ENCODE data around the gene NCK1.
A peak's percentile ranks its signal among the peaks of the same experiment; 100 is the strongest.
"Not testable (repeated sequence)": the region's sequence is repeated elsewhere in the genome, so short reads cannot be mapped to it uniquely, and the experiment has no call there.

The NCK1 gene

DNA sequence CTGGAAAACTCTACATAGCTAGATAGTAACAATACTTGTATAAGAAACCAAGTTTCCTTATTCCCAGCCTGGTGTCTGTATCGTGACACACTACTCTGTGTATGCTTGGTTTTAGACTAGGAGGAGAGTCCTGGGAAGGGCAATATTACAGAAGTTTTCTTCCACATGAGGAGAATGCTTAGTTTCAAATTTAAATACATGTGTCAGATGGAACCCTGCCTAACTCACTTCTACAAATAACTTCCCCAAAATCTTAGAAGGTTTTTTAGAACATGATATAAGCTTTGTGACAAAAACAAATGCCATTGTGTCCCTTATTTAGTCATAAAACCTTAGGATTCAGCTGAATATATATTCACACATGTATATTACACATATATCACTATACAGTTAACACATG is 88.6 kb downstream of the NCK1 start:
- no peak for DNase-seq

DNA sequence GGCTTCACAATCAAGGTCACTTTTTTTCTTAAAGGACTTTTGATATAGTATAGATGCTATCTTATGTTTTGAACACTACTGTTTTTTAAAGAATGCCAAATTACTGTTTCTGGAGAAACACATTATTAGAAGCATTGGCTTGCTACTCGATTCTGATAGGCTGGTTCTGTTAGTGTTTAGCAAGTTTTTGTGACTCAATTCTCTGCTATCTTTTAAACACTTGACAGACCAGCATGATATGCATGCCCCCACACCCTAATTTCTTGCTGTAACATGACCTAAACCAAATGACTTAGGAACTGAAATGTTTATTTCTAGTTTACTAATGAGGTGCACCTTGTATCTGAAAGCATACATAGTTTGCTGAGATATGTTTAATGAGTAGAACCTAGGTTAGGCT is 90.3 kb downstream of the NCK1 start:
- DNase-seq, result no peak

DNA sequence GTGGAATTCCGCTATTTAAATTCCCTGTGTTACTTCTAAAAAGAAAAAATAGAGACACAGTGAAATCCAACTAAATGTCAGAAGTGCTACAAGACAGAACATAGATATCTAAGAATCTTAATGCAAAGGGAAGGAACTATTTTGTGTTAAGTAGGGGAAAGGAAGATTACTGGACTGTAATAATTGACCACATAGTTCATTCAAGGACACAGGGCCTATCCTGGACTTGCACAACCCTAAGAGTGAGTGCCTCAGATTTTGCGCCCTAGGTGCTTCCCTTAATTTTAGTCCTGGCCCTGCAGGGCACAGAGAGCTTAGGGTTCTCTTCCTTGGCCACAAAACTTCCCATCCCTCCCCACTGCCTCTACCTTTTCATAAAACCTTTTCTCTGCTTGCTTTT is 92.2 kb downstream of the NCK1 start:
- no peak for DNase-seq

DNA sequence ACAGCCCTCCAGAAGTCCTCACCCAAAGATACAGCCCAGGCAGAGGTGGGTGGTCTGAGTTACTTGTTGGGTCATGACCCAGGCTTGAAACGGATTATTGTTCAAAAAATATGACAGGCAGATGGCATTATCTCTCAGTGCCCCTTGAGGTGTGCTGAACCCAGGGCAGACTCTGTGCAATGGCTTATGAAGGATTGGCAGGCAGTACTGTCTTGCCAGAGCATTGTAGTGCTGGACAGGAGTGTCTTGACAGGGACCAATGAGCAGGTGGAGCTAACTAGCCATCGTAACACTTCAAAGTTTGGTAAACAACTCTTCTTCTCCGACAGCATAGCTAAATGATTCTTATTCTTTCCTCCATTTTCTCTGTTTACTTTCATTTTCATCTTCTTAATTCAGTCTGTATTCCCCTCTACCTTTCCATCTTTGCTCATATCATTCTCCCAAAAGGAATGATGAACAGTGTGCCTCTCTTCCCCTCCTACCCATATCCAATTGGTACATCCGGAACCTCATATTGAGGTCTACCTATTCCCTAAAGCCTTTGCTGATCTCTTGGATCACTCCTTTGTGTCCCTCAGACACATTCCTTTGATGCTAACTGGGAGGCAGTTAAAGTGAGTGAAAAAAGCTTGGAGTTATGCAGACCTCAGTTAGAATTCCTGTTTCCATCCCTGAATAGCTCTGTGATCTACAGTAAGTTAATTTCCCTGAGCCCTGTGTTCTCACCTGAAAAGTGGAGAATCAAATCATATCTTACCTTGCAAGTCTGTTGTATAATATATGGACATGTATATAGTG is 93.2 kb downstream of the NCK1 start:
- no peak for DNase-seq

DNA sequence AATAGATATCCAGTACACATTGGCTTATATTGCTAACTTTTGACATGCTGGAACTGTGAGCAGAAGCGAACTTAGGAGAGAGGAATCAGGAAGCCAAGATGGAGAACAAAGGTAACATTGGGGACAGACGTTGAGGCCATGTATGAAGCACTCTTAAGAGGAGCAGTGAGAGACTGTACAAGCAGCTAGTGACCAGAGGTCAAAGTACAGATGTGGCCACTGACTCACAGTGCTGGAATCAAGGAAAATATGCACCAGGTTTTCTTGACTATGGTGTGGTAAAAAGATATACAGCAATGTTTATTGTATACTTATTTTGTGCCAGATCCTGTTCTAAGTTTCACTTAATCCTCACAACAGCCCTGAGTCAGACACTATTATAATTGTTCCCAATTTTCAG is 93.8 kb downstream of the NCK1 start:
- DNase-seq, result no peak

DNA sequence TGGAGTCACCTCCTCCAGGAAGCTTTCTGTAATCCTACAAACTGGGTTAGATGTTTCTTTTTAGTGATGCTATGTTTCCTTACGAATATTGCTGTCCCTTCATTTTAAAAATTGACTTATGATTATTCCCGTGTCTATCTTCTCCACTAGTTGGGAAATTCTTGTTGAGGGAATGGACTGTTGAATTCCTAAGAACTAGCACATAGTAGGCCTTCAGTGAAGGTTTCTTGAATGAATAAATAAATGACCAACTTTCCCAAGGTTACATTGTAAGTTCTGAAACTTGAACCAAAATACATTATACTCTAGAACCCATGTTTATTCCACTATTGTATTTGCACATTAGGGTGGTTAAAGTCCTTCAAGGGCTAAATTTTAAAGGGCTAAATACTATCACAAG is 95.0 kb downstream of the NCK1 start:
- no peak for DNase-seq

DNA sequence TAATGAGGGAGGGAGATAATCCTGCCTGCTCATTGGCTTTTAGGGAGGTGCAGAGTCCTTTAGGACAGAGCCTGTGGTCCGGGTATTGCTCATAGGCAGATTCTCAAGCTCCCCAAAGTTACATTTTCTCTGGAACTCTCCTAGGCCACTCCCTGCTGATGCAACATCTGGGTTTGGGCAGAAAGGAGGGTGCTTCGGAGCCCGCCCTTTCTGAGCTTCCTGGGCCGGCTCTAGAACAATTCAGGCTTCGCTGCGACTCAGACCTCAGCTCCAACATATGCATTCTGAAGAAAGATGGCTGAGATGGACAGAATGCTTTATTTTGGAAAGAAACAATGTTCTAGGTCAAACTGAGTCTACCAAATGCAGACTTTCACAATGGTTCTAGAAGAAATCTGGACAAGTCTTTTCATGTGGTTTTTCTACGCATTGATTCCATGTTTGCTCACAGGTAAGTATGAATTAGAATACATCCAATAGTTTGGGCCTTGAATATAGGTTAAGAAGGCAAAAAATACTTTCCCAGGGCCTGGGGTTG is 95.8 kb downstream of the NCK1 start, which contains the start of gene IL20RB:
Gene IL20RB (plus strand): TSS at position 233 of the 538 bp plus-strand sequence. CDS start 131 bp downstream, at position 364.
- no peak for DNase-seq

DNA sequence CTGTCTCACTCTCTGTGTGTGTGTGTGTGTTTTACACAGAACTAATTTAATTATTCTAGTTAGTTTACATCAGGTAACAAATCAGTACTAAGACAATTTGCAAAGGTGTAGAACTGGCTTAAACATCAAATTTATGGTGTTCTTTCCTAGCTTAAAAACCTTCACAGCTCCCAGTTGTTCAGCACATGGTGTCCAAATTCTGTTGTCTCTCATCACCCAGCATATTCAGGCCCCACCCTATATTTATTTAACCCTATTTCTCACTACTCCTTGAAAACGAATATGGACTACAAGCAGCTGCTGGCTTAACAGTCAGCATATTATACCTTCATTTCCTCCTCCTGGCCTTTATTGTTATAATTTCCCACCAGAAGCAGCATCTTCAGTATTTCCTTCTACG is 96.9 kb downstream of the NCK1 start:
- DNase-seq, result no peak

DNA sequence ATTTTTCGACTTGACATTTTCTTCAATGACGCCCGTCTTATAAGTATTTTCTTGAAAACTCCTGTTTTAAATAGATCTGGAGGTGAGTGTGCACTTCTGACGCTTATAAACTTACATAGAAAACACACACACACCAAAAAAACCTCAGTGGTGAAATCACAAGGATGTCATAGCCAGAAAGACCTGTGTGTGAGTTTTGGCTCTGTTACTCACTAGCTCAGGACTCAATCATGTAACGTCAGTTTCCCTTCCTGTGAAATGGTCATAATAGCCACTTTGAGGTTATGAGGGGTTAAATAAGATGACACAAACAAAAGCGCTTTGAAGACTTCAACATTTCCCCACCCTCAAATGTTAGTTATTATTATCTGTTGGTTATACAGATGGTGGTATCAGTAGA is 97.6 kb downstream of the NCK1 start:
- DNase-seq, result no peak

DNA sequence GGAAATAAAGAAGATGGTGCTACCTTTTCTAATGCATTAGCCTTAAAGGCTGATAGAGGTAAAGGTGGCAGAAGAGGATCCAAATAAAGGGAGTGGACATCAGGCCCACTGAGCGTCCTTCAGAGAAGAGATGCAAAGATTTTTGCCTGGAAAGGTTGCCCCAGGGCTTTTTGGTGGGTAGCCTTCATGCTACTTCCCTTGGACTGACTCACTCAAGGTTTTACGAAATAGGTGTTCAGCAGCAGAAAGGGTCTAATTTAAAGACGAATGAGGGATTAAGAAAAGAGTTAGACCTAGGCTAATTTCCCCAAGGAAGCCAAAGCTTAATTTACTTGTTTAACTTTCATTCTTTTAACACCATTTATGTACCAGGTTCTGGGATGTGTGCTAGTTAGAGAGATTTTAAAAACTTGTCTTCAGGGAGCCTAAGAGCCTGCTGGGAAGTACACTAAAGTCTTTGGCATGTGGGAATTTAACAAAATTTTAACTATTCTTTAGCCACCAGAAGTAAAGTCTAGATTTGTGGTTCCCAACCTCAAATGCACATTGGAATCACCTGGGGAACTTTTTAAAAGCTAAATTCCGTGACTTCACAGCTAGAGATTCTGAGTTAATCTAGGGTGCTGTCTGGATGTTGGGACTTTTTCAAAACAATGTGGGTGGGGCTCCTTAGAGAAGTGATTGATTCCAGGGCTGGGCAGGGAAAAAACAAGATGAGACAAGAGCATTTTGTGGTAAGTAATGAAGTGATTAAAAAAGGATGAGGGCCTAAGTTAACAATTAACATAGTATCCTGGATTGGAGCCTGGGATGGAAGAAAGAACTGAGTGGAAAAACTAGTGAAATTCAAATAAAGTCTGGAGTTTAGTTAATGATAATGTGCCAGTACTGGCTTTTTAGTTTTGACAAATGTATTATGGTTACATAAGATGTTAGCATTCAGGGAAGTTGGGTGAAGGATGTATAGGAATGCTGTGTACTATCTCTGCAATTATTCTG is 99.1 kb downstream of the NCK1 start:
- no peak for DNase-seq

DNA sequence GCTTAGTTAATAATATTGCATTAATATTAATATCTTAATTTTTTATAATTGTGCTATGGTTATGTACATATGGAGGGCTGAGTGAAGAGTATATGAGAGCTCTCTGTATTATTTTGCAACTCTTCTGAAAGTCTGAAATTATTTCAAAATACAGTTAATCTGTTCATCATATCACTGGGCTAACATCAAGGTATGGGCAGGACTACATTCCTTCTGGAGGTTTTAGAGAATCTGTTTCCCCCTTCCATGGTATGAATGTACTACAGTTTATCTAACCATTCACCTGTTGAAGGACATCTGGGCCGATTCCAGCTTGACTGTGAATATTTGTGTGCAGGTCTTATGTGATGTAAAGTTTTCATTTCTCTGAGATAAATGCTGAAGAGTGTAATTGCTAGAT is 100.9 kb downstream of the NCK1 start:
- DNase-seq, result no peak

DNA sequence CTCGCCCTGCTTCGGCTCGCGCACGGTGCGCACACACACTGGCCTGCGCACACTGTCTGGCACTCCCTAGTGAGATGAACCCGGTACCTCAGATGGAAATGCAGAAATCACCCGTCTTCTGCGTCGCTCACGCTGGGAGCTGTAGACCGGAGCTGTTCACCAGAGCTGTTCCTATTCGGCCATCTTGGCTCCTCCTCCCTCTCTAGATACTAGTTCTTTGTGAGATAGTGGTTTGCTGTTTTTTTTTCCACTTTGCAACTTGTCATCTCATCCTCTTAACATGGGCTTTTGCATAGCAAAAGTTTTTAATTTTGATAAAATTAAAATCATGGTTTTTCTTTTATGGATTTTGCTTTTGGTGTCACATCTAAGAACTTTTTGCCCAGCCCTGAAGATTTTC is 107.5 kb downstream of the NCK1 start:
- not testable (repeated sequence) for DNase-seq

DNA sequence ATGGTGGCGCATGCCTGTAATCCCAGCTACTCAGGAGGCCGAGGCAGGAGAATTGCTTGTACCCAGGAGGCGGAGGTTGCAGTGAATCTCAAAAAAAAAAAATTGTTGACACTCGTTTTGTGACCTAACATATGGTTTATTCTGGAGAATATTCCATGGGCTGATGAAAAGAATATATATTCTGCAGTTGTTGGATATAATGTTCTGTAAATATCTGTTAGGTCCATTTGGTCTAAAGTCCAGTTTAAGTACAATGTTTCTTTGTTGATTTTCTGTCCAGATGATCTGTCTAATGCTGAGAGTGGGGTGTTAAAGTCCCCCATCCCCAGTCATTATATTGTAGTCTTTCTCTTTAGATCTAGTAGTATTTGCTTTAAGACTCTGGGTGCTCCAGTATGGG is 111.3 kb downstream of the NCK1 start:
- no peak for DNase-seq

DNA sequence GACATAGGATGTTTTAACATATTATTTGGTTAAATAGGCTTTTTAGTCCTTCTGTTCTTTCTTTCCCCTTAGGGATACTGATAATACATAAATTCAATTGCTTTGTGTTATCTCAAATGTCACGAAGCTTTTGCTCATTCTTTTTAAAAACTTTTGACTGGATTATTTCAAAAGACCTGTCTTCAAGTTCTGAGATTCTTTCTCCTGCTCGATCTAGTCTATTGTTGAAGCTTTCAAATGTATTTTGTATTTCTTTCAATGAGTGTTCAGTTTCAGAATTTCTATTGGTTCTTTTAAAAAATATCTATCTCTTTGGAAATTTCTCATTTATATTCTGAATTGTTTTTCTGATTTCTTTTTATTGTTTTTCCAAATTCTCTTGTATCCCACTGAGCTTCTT is 112.7 kb downstream of the NCK1 start:
- DNase-seq, result no peak

DNA sequence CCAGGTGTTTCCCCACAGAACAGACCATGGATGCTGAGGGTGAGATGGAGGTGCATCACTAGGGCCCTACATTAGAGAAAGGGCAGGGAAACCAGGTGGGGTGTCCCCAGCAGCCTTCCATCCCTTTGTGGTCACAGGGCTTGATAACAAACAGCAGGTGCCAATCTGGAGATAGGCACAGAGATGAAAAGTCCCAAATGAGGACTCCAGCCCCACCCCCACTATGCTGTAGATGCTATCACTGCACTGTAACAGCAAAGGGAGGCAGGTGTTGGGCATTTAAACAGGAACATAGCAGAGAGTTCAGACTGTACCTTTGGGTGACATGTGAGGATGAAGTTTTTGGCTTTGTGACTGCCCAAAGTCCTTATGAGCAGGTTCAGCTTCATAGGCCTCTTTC is 117.2 kb downstream of the NCK1 start:
- no peak for DNase-seq

DNA sequence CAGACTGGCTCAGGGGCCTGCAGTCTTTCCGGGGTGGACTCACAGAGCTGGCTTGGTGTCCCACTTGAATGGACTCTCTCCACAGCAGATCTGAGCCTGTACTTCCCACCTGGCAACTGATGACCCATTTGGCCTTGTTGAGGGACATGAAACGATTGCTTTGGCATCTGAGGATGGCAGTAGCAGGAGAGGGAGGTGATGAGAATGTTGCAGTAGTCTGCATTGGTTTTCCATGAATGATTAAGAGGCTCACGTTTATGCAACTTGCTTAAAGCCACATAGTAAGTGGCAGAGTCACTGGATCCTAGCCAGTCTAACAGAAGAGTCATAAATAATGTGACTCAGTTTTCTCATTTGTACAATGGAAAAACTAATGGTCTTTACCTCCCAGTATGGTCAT is 117.7 kb downstream of the NCK1 start:
- DNase-seq, result no peak

DNA sequence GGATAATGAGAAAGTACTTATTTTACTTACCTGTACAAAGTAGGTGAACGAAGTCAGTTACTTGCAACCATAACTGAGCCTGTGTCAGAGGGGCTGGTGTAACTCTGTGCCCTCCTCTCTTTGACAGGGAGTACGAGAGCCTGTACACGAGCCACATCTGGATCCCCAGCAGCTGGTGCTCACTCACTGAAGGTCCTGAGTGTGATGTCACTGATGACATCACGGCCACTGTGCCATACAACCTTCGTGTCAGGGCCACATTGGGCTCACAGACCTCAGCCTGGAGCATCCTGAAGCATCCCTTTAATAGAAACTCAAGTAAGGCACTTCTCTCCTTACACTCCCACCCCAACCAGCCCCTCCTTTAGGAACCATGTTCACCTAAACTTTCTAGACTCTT is 120.0 kb downstream of the NCK1 start:
- no peak for DNase-seq

DNA sequence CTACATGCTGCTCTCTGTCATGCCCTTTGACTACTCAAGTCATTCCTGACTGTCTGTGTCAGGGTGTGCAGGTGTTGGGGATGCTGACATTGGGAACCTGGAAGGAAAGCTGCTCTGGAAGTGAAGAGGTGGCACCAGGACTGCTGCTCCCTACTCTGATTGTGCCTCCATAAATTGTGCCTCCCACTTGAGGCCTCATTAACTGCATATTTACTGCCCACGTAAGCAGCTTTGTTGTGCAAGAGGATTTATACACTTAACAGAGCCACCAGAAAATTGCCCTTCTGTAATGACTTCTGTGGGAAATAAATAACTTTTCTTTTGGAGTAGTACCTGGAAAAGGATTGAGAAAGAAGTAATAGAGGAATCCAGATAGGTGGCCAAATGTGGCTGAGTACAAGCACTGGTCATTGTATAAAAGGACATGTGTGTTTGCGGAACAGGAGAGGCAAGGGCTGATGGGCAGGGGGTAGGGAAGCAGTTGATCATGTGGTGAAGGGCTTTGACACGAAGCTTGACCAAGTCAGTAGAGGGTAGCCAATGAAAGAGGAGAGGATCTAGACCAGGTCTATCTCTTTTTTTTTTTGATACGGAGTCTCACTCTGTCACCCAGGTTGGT is 120.6 kb downstream of the NCK1 start:
- no peak for DNase-seq

DNA sequence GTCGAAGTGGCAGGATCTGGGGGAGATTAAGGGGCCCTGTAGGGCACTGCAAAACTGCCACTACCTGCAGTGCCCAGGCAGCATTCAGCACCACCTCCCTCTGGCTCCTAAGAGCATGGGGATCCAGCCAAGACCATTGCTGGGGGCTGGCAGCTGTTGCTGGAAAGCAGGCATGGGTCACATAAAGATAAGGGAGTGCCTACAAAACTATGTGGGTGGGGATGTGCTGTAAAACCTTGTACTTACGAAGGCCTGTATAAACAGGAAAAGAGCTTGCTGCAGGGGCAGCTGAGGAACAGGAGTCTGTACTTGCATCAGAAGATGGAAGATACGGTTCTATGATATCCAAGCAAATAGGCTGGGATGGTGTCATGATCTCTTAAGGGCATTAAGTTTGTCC is 122.8 kb downstream of the NCK1 start:
- no peak for DNase-seq

DNA sequence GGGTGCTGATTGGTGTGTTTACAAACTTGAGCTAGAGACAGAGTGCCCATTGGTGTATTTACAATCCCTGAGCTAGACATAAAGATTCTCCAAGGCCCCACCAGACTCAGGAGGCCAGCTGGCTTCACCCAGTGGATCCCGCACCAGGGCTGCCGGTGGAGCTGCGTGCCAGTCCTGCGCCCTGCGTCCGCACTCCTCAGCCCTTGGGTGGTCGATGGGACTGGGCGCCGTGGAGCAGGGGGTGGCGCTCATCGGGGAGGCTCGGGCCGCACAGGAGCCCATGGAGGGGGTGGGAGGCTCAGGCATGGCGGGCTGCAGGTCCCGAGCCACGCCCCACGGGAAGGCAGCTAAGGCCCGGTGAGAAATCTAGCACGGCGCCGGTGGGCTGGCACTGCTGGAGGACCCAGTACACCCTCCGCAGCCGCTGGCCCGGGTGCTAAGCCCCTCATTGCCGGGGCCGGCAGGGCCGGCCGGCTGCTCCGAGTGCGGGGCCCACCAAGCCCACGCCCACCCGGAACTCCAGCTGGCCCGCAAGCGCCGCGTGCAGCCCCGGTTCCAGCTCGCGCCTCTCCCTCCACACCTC is 125.5 kb downstream of the NCK1 start:
- not testable (repeated sequence) for DNase-seq

DNA sequence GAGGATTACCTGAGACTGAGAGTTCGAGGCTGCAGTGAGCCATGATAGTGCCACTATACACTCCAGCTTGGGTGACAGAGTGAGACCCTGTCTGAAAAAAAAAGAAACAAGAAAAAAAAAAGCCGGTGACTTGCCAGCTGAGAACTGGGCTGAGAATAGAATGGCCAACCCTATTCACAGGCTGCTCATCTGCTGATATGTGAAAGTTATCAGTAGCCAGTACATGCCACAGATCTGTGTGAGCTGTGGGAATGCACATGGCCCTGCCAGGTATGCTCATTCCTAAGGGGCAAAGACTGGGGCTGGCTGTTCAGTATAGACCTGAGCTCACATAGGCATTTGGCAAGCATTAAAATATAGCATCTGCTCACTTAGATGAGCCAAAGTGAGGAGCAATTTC is 126.6 kb downstream of the NCK1 start:
- DNase-seq, result no peak

DNA sequence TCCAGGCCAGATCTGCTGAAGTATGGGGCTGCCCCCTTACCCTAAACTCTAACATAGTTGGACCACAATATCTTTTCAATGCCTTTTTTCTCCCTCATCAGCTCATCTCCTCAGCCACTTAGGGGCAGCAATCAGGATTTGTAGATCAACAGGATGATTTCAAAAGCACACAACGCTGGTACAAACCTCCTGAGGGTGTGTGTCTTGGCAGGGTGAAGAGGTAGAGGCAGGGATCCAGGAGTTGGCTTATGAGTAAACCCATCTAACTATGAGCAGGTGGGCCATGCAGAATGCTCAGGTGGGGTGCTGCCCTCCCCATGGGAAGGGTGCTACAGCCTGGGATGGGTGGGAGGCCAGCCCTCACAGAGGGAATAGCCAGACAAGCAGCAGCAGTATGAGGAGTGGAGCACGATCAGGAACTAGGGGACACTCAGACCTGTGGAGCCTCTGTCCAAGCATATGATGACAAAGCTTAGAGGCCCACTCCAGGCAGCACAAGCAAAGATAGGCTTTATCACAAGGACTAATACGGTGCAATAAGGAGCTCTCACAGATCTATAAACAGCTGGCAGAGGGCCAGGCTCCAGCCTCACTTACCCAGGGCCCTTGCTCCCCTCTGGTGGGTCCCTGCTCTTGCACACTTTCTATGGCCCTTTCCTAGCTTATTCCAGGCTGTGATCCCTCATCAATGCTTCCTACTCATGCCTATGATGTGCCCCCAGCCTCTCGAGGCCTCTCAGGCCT is 127.9 kb downstream of the NCK1 start:
- peak; percentile 33 for DNase-seq
